Progenitor cell of endocrine pancreas (in vitro differentiated cells): ENCODE results near the gene CNTNAP2. TPM values are rescaled to one million over a fixed set of nuclear protein-coding genes. Genes with fewer than 3 reads are reported as not detected.

ENCODE experiments used
- DNase-seq: peaks from one replicate; pipeline ENCODE4 v3.0.0; 2021; ENCODE audit warnings: low spot score; ENCODE audit not compliant: unreplicated experiment
- H3K27ac Mint-ChIP-seq: 2 replicates; pipeline ENCODE4 v1.8.0; 2021; ENCODE audit warnings: mild to moderate bottlenecking, moderate library complexity, mixed read lengths
- H3K27me3 Mint-ChIP-seq: 2 replicates; pipeline ENCODE4 v1.8.0; 2021; ENCODE audit warnings: mixed read lengths
- H3K36me3 Mint-ChIP-seq: 2 replicates; pipeline ENCODE4 v1.8.0; 2022; ENCODE audit warnings: mixed read lengths; ENCODE audit not compliant: insufficient read depth
- H3K4me1 Mint-ChIP-seq: 2 replicates; pipeline ENCODE4 v1.8.0; 2021; ENCODE audit warnings: low read depth, mixed read lengths
- H3K4me3 Mint-ChIP-seq: 2 replicates; pipeline ENCODE4 v1.8.0; 2021; ENCODE audit warnings: low read depth, mild to moderate bottlenecking, moderate library complexity, mixed read lengths
- H3K9me3 Mint-ChIP-seq: 2 replicates; pipeline ENCODE4 v1.8.0; 2021; ENCODE audit warnings: low read depth, mixed read lengths
- CTCF ChIP-seq: fragments of 200-600 bp; sonication (generic); IDR thresholded peaks from one replicate; pipeline ENCODE4 v1.5.0; 2021; ENCODE audit warnings: antibody characterized with exemption, mild to moderate bottlenecking; ENCODE audit not compliant: unreplicated experiment
- total RNA-seq: library from RNA; stranded (reverse); gene quantifications from 2 replicates; pipeline ENCODE4 v1.2.1, GENCODE V29; 2021

CNTNAP2 gene
- total RNA-seq, 1 donor from 2014 or later = 6.5 TPM

GRCh38 chr7:146115548-146115850 lies 1.1 kb upstream of the CNTNAP2 start:
- H3K4me1 Mint-ChIP-seq = peaks cover 9% of the 10 kb centered on the region
- H3K27me3 Mint-ChIP-seq = peaks cover 38% of the 10 kb centered on the region
- no peak for TF ChIP-seq CTCF
- no peak for DNase-seq
- H3K27ac Mint-ChIP-seq = no peak overlapping the region
- no peaks in the 10 kb centered on the region for H3K9me3 Mint-ChIP-seq
- no peaks in the 10 kb centered on the region for H3K36me3 Mint-ChIP-seq
- peak overlapping the region; percentile 90 for H3K4me3 Mint-ChIP-seq

GRCh38 chr7:146115851-146116520 lies 615 bp upstream of the CNTNAP2 start:
- peaks cover 35% of the 10 kb centered on the region for H3K27me3 Mint-ChIP-seq
- DNase-seq = peak; percentile 88
- H3K9me3 Mint-ChIP-seq = no peaks in the 10 kb centered on the region
- peaks cover 9% of the 10 kb centered on the region for H3K4me1 Mint-ChIP-seq
- H3K4me3 Mint-ChIP-seq = peak overlapping the region; percentile 90
- no peak overlapping the region for H3K27ac Mint-ChIP-seq
- H3K36me3 Mint-ChIP-seq = no peaks in the 10 kb centered on the region
- TF ChIP-seq CTCF = peak; percentile 31

GRCh38 chr7:146117576-146117975 lies 975 bp downstream of the CNTNAP2 start:
- H3K27ac Mint-ChIP-seq = no peak overlapping the region
- no peaks in the 10 kb centered on the region for H3K36me3 Mint-ChIP-seq
- no peak for DNase-seq
- H3K4me3 Mint-ChIP-seq = no peak overlapping the region
- H3K27me3 Mint-ChIP-seq = peaks cover 37% of the 10 kb centered on the region
- no peak for TF ChIP-seq CTCF
- H3K9me3 Mint-ChIP-seq = no peaks in the 10 kb centered on the region
- peaks cover 9% of the 10 kb centered on the region for H3K4me1 Mint-ChIP-seq

GRCh38 chr7:146119002-146119401 lies 2.4 kb downstream of the CNTNAP2 start:
- peaks cover 9% of the 10 kb centered on the region for H3K4me1 Mint-ChIP-seq
- no peaks in the 10 kb centered on the region for H3K9me3 Mint-ChIP-seq
- no peak for TF ChIP-seq CTCF
- no peak overlapping the region for H3K4me3 Mint-ChIP-seq
- no peak for DNase-seq
- H3K27ac Mint-ChIP-seq = no peak overlapping the region
- peaks cover 37% of the 10 kb centered on the region for H3K27me3 Mint-ChIP-seq
- no peaks in the 10 kb centered on the region for H3K36me3 Mint-ChIP-seq

GRCh38 chr7:146123715-146124114 lies 7.1 kb downstream of the CNTNAP2 start:
- H3K36me3 Mint-ChIP-seq = no peaks in the 10 kb centered on the region
- no peak for DNase-seq
- H3K9me3 Mint-ChIP-seq = no peaks in the 10 kb centered on the region
- H3K27me3 Mint-ChIP-seq = peaks cover 5% of the 10 kb centered on the region
- H3K27ac Mint-ChIP-seq = no peak overlapping the region
- no peak overlapping the region for H3K4me3 Mint-ChIP-seq
- no peaks in the 10 kb centered on the region for H3K4me1 Mint-ChIP-seq
- TF ChIP-seq CTCF = no peak
